CD4-positive, alpha-beta T cell treated with Interleukin-15 for 1 hour (primary cell): Measurements from ENCODE around the gene MRAP2.

ENCODE experiments used
- DNase-seq: peaks from one replicate; pipeline ENCODE4 v3.0.0-alpha.2; 2020

The MRAP2 gene, protein sequence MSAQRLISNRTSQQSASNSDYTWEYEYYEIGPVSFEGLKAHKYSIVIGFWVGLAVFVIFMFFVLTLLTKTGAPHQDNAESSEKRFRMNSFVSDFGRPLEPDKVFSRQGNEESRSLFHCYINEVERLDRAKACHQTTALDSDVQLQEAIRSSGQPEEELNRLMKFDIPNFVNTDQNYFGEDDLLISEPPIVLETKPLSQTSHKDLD

DNA sequence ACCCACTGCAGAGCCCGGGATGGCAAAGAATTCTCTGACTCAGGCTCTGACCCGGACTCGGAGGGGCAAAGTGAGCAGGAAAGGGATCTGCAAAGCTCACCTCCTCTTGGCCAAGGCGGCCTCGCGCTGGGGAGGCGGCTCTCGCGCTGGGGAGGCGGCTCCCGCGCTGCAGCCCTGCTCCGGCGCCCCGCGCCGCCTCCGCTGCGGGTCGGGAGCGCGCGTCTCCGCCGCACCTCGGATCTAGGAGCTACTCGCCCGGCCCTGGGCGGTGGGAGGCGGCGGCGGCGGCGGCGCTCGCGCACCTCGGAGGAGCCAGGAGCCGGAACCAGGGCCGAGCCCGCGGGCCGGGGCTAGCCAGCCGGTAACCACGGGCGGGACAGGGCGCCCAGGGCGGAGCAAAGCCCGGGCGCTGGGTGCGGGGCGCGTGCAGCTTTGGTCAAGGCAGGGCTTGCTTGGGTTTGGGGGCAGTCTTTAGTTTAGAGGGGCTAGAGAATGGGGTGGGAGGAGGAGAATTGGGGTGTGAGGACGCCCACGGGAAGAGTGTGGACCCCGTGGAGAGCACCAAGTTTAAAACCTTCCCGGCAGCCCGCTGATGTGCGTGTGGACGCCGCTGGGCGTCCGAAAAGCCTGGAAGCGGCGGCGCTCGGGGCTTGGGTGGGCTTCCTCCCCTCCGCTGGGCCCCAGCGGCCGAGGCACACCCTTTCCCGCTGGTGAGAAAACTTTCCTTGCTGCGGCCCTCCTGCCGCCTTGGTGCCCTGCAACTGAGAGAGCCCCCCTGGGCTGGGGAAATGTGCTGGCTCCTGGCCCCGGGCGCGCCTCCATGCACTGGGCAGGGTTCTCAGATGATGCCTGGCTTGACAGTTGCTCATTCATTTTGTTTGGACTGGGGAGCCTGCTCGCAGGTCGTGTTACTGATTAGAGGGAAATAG is at the start of gene MRAP2:
Gene MRAP2 (plus strand): TSS at position 250 of the 929 bp plus-strand sequence. CDS start 21,547 bp downstream, outside the sequence.
- DNase-seq, result no peak

DNA sequence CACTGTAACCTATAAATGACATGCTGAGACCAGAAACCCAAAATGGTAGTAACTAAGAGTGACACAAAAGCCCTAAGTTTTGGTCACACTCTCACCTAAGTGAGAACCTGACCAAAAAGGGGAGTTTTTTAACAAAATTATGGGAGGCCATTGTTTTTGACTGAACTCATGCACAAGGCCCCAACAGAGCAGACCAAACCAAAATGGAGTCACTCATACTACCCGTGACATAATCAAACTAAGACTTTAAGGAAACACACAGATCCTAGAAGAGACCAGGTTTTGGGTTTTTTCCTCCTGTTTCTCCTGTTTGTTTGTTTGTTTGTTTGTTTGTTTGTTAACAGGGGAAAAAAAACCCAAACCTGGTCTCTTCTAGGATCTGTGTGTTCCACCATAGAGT is 49.2 kb upstream of the MRAP2 start:
- DNase-seq, result no peak

DNA sequence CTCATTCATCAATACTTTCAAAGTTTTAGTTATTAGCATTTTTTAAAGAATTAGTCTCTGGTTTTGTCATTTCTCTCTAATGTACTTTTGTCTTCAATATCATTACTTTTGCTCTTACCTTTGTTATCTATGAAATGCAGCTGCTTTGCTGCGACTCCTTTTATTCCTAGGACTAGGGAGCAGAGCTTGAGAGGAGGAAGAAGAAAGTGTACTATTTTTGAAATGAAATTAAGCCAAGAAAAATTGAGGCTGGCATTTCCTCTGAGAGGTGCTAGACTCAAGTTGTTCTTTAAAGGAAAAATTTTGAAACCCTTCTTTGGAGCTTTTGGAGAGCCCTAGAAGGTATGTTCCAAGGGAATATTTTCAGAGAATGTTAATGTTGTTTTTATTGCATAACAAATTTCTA is 48.3 kb upstream of the MRAP2 start:
- no peak for DNase-seq

DNA sequence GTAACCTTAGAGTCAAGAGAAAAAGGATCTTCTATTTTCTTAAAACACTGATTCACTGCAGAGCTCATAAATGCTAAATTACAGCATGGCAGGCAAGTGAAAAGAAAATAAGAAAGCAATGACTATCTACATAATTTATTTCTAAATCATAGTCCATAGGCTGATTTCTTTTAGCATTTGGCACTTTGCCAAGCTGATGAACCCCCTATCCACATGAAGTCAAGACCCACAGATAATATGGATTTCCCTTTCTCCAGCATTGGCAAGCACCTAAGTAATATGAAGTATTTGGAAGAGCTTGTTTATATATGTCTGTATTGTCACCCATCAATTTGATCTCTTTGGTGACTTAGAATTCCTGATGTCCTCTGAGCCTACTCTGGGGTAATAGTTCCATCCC is 47.9 kb upstream of the MRAP2 start:
- no peak for DNase-seq

DNA sequence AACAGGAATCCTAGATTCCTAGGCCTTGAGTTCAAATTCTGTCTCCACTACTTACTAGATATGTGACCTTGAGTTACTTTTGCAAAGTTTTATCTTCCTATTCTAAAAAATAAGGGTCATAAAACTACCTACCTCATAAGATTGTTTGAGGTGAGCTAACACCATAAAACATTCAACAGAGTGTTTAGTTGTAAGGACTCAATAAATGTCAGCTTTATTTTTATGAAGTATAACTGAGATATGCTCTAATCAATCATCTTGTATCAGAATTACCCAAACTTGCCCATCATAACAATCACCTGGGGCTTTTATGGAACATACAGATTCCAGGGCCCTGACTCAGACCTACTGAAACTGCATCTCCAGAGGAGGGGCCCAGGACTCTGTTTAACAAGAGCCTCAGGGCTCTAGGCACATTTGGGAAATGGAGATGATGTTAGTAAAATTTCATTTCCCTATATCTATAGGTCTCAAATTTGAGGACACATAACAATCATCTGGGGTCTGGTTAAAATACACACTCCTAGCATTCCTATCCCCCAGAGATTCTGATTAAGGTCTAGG is 35.5 kb upstream of the MRAP2 start:
- DNase-seq, result no peak

DNA sequence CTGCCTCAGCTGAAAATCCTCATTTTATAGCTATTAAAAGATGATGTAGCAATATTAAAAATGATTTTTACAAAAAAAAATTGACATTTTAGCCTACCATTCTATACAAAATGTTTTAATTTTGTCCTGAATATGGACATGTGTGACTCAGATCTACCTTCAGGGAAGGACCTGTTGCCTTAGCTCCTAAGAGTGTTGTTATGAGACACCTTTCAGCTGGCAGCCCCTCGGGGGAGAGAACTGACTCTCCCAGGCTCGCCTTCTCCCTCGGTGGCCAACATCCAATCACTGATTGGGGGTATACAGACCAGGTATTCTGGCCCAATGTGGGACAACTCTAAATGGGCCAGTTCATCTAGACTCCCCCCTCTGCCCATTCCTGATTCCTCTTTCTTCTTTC is 32.5 kb upstream of the MRAP2 start:
- no peak for DNase-seq

DNA sequence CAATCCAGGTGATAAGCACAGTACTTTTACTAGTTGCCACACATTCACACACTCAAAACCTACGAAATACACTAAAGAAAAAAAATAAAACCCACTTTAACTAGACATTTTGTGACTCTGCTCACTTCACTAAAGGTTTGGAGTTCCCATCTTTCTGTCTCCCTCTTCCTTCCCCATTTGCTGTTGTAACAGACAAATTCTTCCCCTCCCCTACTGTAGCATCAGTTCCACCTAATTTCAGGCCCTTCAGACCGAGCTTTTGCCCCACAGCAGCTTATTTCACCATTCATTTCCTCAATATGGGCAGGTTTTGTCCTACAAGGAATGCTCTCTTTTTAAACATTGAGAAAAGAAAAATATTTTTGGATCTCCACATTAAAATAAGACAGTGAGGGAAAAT is 31.3 kb upstream of the MRAP2 start:
- DNase-seq, result no peak

DNA sequence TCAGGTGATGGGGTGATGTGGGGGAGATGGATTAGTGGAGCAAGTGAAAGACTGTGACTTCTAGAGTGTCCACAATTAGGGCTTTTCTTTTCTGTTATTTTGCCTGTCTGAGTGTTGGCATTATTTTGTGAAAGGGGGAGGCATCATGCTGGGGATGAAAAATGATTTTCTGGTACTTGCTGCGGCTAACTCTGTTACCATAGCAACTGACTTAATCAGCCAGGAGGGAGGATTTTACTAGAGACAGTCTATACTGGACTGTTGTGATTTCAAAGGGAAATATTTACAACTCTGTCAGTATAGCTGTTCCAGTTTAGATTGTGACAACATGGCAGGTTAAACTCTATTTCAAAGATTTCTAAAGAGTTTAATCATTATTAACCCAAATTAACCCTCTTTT is 30.4 kb upstream of the MRAP2 start:
- no peak for DNase-seq

DNA sequence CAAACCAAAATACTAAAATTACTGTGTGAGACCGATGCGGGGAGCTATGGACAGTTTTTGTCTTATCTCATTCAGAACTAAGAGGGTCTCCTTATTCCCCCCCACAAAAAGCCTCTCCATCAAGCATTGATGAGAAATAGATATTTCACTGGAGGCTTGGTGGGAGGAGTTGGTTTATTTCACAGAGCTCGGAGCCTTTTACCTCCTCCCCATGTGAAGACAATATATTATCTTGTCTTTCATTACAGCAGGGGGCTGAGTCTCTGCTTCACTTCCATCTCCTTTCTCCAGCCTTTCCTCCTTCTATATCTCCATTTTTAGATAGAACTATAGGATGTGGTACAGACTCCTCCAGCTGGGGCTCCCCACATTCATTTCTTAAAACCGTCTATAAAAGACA is 29.9 kb upstream of the MRAP2 start:
- DNase-seq, result no peak

DNA sequence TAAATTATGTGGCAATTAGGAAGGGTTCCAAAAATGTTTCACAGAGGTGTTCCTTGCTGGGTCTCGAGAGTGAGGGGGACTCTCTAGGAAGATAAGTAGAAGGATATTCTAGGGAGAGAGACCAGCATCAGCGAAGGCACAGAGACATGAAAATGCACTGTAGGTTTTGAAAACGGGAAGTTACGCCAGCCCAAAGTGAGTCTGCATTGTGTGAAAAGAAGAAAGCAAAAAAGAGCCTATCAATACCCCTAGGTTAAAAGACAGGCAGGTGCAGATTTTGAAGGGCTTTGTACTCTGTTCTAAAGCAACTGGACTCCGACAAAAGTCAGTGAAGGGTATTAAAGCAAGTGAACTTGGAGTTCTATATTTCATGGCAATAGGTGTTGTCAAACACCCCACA is 25.7 kb upstream of the MRAP2 start:
- no peak for DNase-seq

DNA sequence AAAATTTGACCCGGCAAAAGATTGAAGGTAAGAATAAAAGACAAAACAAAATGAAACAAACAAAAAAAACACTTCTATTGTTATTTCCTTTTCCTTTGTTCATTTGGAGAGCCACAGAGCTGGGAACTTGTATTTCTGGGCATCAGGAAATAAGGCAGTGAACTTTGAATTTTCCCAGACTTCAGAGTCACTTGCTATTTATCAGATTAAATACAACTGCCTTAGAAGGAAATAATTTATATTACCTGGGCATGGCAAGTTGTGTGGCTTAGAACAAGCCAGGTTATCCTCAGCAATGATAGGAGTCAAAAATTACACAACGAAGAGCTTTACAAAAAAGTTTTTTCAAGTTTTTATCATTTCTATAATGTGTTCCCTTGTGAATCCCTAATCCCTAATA is 20.2 kb upstream of the MRAP2 start:
- no peak for DNase-seq

DNA sequence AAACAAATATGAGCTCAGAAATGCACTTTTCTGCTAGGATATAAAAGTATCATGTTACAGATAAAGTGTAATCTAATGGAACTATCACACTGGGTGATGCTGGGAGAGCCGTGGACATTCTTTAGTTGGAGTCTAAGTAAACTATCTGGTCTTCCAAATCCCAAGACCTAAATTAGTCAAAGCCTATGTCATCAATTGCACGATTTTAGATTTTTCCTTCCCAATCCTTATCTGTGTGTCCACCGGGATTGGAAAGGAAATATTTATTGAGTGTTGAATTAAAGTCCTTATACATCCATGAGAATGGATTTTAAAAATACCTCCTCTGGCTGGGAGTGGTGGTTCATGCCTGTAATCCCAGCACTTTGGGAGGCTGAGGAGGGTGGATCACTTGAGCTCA is 19.6 kb upstream of the MRAP2 start:
- no peak for DNase-seq

DNA sequence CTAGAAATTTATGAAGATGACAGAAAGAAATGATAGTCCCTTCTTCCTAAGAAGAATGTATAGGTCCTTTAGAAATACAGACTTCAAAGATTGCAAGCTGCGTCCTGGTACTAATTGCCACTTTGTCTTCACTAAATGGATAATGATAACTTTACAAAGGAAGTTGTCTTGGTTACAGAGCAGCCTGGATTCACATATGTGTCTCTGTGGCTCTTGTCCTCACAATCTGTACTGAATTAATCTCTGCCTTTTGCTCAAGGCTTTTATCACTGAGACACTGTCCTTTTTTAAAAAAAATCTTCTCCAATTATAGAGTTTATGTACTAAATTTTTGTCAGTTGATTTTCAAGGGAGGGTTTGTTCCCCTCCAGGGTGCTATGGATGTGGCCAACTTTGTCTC is 17.5 kb upstream of the MRAP2 start:
- no peak for DNase-seq

DNA sequence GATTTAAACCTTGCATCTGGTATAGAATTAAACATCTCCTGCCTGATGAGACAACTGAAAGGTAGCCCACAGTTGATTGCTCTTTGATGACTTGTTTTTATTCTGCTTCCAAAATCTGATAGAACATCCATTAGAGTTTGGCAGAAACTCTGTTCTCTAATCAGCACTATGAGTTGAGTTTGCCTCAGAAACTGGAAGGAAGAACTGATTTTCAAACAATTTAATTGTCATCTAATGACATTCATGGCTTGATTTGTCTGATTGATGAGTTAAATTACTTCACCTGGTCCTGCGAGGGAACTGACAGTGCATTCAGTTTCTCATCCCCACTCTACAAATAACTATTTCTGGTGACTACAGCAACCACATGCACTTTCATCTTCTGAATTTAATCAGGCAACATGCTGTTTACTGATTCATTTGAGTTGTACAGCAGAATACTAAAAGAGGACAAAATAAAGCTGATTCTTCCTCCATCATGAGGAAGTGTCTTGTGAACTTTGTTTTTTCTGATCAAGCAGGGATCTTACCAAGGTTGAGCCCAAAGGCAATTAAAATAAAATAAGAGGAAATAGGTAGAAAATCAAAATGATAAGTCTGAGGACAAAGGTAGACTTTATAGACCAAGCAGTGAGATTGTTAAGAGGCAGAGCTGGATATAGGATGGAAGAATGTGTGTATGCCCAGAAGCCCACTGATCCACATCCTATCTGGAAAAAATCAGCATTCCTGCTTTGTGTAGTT is 15.7 kb upstream of the MRAP2 start:
- DNase-seq, result no peak

DNA sequence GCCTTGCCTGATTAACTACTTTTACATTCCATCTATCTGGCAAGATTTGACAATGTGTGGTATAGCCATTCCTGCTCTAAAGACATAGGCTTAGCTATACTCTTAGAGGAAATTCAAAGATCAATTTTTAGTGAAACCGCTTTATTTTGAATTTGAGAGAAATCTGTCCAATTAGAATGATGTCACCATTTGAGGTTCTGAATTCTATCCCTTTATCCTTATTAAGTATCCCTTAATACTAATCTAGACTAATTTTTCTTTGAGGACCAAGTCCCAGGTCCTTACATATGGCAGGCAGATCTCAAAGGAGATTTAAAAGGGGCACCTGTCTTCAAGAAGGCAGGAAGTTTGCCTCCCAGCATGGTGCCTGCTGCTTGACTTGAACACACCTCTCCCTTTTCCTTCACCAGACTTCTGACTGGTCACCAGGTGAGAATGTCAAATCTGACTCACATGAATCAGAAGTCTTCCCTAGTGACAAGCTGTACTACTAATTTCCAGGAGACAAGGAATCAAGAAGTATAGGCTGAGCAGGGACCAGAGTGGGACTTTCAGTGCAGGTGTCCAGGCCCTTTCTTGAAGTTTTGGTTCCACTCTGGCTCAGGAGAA is 15.0 kb upstream of the MRAP2 start:
- no peak for DNase-seq

DNA sequence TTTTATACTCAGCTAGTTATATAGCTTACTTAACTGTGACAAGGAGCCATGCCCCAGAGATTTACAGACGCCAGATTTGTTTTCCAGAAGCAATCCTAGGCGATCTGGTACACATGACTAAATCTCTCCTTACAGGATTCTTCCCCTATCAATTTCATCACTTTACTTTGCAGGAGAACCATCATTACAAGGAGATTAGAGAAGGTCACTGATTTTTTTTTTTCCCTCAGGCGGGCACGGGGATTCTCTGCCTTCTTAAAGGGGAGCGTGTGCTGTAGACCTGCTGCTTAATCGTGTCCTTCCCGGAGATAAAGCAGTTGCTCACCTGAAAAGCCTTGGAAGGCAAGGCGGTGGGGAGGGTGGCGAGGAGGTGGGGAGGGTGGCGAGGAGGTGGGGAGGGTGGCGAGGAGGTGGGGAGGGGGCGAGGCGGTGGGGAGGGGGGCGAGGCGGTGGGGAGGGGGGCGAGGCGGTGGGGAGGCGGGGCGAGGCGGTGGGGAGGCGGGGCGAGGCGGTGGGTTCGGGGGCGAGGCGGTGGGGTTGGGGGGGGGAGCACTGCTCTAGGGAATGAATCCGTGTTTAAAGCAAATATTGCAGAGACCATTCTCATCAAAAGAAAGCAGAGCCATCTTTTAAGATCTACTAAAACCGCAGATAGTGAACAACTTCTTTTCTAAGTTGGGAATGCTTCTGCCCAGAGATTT is 14.3 kb upstream of the MRAP2 start:
- no peak for DNase-seq

DNA sequence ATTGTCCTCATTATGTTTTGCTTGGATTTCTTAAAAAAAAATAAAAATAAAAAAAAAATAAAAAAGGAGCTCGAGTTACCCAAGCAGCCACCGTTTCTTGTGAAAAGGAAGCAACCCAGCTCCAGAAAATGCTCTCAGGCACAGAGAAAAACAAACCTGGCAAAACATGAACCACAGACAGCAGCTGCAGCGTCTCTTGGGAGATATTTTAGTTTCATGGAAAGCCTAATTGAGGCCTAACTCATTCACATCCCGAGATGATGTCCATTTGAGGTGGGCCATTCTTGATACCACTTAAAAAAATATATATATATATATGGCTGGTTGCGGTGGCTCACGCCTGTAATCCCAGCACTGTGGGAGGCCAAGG is 13.7 kb upstream of the MRAP2 start:
- DNase-seq, result no peak

DNA sequence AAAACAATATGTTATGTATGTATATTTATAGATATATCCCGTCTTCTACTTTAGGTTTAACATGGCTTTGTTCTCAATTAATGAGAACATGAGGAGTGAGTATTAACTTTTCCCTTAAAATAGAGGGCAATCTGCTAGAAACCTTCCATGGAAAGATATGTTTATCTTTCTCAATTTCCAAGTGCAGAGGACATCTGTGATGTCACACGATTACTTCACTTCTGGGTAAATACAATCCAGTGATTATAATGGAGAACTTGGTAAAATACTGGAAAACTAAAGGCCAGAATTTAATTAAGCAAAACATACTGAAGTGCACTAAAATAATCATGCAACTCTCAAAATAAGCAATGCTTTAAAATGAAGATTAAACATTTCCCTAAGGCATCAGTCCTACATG is 11.9 kb upstream of the MRAP2 start:
- no peak for DNase-seq

DNA sequence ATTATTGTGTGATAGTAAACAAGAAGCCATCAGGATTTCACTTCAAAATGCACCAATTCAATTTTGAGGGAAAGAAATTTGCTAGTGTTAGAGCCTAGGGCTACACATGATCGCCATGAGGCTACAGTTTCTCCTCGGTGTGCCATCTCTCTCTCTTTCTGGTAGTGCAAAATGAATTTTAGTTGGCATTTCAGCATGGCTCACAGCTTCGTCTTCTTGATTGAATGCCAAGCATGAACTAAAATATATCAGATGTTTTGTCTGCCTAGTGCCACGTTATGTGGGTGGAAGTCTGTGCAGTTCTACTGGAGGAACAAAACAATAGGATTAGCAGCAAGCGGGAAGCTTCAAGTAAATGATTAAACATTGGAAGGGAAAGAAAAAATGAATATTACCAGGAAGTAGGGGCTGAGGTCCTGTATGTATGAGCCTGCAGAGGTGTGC is 6.8 kb upstream of the MRAP2 start:
- no peak for DNase-seq

DNA sequence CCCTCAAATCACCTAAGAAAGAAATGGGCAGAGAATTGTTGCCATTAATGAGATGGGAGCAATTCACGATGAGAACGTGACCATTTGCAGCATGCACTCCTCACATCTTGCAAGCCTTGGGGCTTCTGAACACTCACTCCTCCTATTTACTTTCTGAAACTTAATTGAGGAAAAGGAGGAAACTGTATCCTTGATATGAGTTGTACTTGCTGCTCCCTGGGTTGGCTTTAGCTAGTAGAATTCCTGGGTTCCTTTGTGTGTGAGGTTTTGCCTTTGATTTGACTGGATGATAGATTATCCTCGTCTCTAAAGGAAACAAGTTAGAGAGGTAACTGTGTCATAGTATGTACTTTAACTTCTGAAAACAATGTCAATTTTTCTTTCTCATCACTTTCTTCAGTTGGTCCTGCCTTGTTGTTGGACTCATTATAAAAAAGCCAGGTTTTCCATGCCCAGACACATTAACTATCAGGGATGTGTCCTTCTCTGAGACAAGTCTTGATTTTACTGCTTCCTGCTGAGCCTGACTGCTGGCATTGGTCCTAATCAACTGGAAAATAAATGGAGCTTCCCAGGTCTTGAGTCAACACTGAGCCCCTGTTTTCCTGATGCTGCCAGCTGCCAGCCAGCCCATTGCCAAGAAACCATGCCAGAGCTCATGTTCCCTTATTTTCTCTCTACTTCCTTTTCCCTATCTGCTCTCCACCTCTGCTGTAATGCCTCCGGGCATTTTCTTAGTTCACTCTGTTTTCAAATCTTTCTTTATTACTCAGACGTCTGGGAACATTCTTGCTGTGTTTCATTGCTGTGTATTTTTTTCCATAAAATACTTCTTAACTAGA is 6.0 kb upstream of the MRAP2 start:
- no peak for DNase-seq

DNA sequence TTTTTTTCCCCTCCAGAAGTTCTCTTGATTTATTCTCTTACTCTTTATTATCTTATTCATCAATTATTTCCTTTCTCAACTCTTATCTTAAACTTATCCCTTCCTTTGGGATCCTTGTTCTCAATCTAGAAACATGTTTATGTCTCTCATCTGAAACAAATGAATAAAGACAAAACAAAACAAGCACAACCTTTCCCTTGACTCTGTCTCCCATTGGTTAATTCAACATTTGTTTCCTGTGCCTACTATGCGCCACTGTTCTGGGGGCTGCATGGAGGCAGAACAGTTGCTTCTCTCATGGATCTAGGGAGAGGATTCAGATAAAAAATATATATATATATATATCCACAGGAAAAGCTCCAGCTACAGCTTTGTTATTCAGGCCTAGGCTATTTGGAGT is 5.2 kb upstream of the MRAP2 start:
- DNase-seq, result no peak
